ENCODE measurements around the gene TCEANC2.

TCEANC2 gene

GRCh38 chr1:54117815-54118563 is 64.6 kb downstream of the TCEANC2 start:
- H3K27ac ChIP-seq = no peak overlapping the region
- no peak for TF ChIP-seq ZFX (IDR thresholded peaks at IDR 0.05; ENCODE audit: borderline replicate concordance)
- TF ChIP-seq CTCF (IDR thresholded peaks at IDR 0.05) = no peak

GRCh38 chr1:54118704-54119103 is 65.3 kb downstream of the TCEANC2 start:
- H3K27ac ChIP-seq = no peak overlapping the region
- TF ChIP-seq CTCF (IDR thresholded peaks at IDR 0.05) (no peak), ZFX (IDR thresholded peaks at IDR 0.05; ENCODE audit: borderline replicate concordance) (no peak)

- no peak for TF ChIP-seq CTCF (IDR thresholded peaks at IDR 0.05)
- TF ChIP-seq ZFX (IDR thresholded peaks at IDR 0.05; ENCODE audit: borderline replicate concordance) = no peak
- no peak overlapping the region for H3K27ac ChIP-seq
These were observed 66.8 kb downstream of the TCEANC2 start for GRCh38 chr1:54120018-54120697.

GRCh38 chr1:54120698-54121481 is 67.5 kb downstream of the TCEANC2 start:
- H3K27ac ChIP-seq = no peak overlapping the region

GRCh38 chr1:54121482-54122134 is 68.2 kb downstream of the TCEANC2 start:
- TF ChIP-seq ZFX (IDR thresholded peaks at IDR 0.05; ENCODE audit: borderline replicate concordance) (no peak), CTCF (IDR thresholded peaks at IDR 0.05) (peak; percentile 86)
- no peak overlapping the region for H3K27ac ChIP-seq

More at GRCh38 chr1:54120698-54121481, 67.5 kb downstream of the TCEANC2 start:
- TF ChIP-seq ZFX (IDR thresholded peaks at IDR 0.05; ENCODE audit: borderline replicate concordance) = no peak
- TF ChIP-seq CTCF (IDR thresholded peaks at IDR 0.05) = no peak

- H3K27ac ChIP-seq = no peak overlapping the region
- TF ChIP-seq ZFX (IDR thresholded peaks at IDR 0.05; ENCODE audit: borderline replicate concordance) = no peak
- no peak for TF ChIP-seq CTCF (IDR thresholded peaks at IDR 0.05)
These were observed 68.8 kb downstream of the TCEANC2 start for GRCh38 chr1:54122135-54122751.
